ENCODE measurements around the gene DVL1.
"Not testable (repeated sequence)": the region's sequence is repeated elsewhere in the genome, so short reads cannot be mapped to it uniquely, and the experiment has no call there.

Gene DVL1

GRCh38 chr1:1373051-1373814, 24.0 kb upstream of the DVL1 start:
- Histone ChIP-seq H3K9ac (ENCODE audit: low read depth, low read length) (no peak overlapping the region), H3K4me3 (ENCODE audit: low read length) (peak overlapping the region; percentile 92), H3K27ac (ENCODE audit: low read depth, low read length) (no peak overlapping the region), H3K27me3 (ENCODE audit: insufficient read depth, low read length) (no peaks in the 10 kb centered on the region), H3K4me1 (ENCODE audit: insufficient read depth, low read length) (peaks cover 7% of the 10 kb centered on the region; the same call in 1 of the 2 replicates), H3K9me3 (ENCODE audit: insufficient read depth, low read depth, low read length) (no peaks in the 10 kb centered on the region), H3K36me3 (ENCODE audit: insufficient read depth, low read length) (peaks cover 10% of the 10 kb centered on the region)
- WGBS = 96% methylated on average over 26 of the region's 26 CpGs

GRCh38 chr1:1371746-1372711, 22.8 kb upstream of the DVL1 start:
- Histone ChIP-seq H3K4me1 (ENCODE audit: insufficient read depth, low read length) (peaks cover 7% of the 10 kb centered on the region; the same call in 1 of the 2 replicates), H3K27me3 (ENCODE audit: insufficient read depth, low read length) (no peaks in the 10 kb centered on the region), H3K27ac (ENCODE audit: low read depth, low read length) (peak overlapping the region; percentile 30; the same call in 1 of the 2 replicates), H3K9me3 (ENCODE audit: insufficient read depth, low read depth, low read length) (peaks cover 5% of the 10 kb centered on the region; the same call in 1 of the 2 replicates), H3K9ac (ENCODE audit: low read depth, low read length) (no peak overlapping the region), H3K4me3 (ENCODE audit: low read length) (no peak overlapping the region), H3K36me3 (ENCODE audit: insufficient read depth, low read length) (peaks cover 10% of the 10 kb centered on the region)
- 63% methylated on average over 26 of the region's 26 CpGs for WGBS

- Histone ChIP-seq H3K4me3 (ENCODE audit: low read length) (no peak overlapping the region), H3K9me3 (ENCODE audit: insufficient read depth, low read depth, low read length) (peaks cover 11% of the 10 kb centered on the region; the same call in 1 of the 2 replicates), H3K36me3 (ENCODE audit: insufficient read depth, low read length) (peaks cover 10% of the 10 kb centered on the region), H3K9ac (ENCODE audit: low read depth, low read length) (no peak overlapping the region), H3K27me3 (ENCODE audit: insufficient read depth, low read length) (no peaks in the 10 kb centered on the region), H3K27ac (ENCODE audit: low read depth, low read length) (no peak overlapping the region), H3K4me1 (ENCODE audit: insufficient read depth, low read length) (peaks cover 7% of the 10 kb centered on the region; the same call in 1 of the 2 replicates)
- WGBS = 97% methylated on average over 12 of the region's 12 CpGs
Measured at GRCh38 chr1:1371364-1371745, 22.1 kb upstream of the DVL1 start.

- Histone ChIP-seq H3K4me3 (ENCODE audit: low read length) (no peak overlapping the region), H3K9ac (ENCODE audit: low read depth, low read length) (no peak overlapping the region), H3K9me3 (ENCODE audit: insufficient read depth, low read depth, low read length) (peaks cover 17% of the 10 kb centered on the region), H3K27me3 (ENCODE audit: insufficient read depth, low read length) (no peaks in the 10 kb centered on the region), H3K4me1 (ENCODE audit: insufficient read depth, low read length) (0 out of 2 replicates have a peak, but pooled peaks cover 4% of the 10 kb centered on the region), H3K36me3 (ENCODE audit: insufficient read depth, low read length) (peaks cover 10% of the 10 kb centered on the region), H3K27ac (ENCODE audit: low read depth, low read length) (no peak overlapping the region)
- 93% methylated on average over 16 of the region's 16 CpGs for WGBS
Measured at GRCh38 chr1:1370771-1371300, 21.6 kb upstream of the DVL1 start.

- H3K4me1 ChIP-seq (ENCODE audit: insufficient read depth, low read length); H3K36me3 ChIP-seq (ENCODE audit: insufficient read depth, low read length); H3K27ac ChIP-seq (ENCODE audit: low read depth, low read length); H3K4me3 ChIP-seq (ENCODE audit: low read length); H3K27me3 ChIP-seq (ENCODE audit: insufficient read depth, low read length); H3K9ac ChIP-seq (ENCODE audit: low read depth, low read length): not testable (repeated sequence)
- 96% methylated on average over 14 of the region's 14 CpGs for WGBS
- H3K9me3 ChIP-seq (ENCODE audit: insufficient read depth, low read depth, low read length) = peaks cover 18% of the 10 kb centered on the region
Measured at GRCh38 chr1:1370094-1370493, 20.9 kb upstream of the DVL1 start.

- H3K9ac ChIP-seq (ENCODE audit: low read depth, low read length) = no peak overlapping the region
- WGBS = 91% methylated on average over 5 of the region's 5 CpGs
- no peaks in the 10 kb centered on the region for H3K4me1 ChIP-seq (ENCODE audit: insufficient read depth, low read length)
- no peak overlapping the region for H3K4me3 ChIP-seq (ENCODE audit: low read length)
- no peak overlapping the region for H3K27ac ChIP-seq (ENCODE audit: low read depth, low read length)
- H3K9me3 ChIP-seq (ENCODE audit: insufficient read depth, low read depth, low read length) = peaks cover 18% of the 10 kb centered on the region
- H3K27me3 ChIP-seq (ENCODE audit: insufficient read depth, low read length) = no peaks in the 10 kb centered on the region
- H3K36me3 ChIP-seq (ENCODE audit: insufficient read depth, low read length) = no peaks in the 10 kb centered on the region
Measured at GRCh38 chr1:1367315-1367714, 18.1 kb upstream of the DVL1 start.

GRCh38 chr1:1366699-1367066, 17.5 kb upstream of the DVL1 start:
- Histone ChIP-seq H3K36me3 (ENCODE audit: insufficient read depth, low read length) (no peaks in the 10 kb centered on the region), H3K9me3 (ENCODE audit: insufficient read depth, low read depth, low read length) (peaks cover 18% of the 10 kb centered on the region), H3K4me1 (ENCODE audit: insufficient read depth, low read length) (peaks cover 6% of the 10 kb centered on the region; the same call in 1 of the 2 replicates), H3K27me3 (ENCODE audit: insufficient read depth, low read length) (no peaks in the 10 kb centered on the region), H3K27ac (ENCODE audit: low read depth, low read length) (no peak overlapping the region), H3K9ac (ENCODE audit: low read depth, low read length) (no peak overlapping the region), H3K4me3 (ENCODE audit: low read length) (no peak overlapping the region)
- WGBS = 94% methylated on average over 3 of the region's 3 CpGs

- 81% methylated on average over 10 of the region's 10 CpGs for WGBS
- Histone ChIP-seq H3K36me3 (ENCODE audit: insufficient read depth, low read length) (no peaks in the 10 kb centered on the region), H3K9ac (ENCODE audit: low read depth, low read length) (no peak overlapping the region), H3K9me3 (ENCODE audit: insufficient read depth, low read depth, low read length) (peaks cover 18% of the 10 kb centered on the region), H3K4me1 (ENCODE audit: insufficient read depth, low read length) (peaks cover 9% of the 10 kb centered on the region; the same call in 1 of the 2 replicates), H3K4me3 (ENCODE audit: low read length) (no peak overlapping the region), H3K27me3 (ENCODE audit: insufficient read depth, low read length) (no peaks in the 10 kb centered on the region), H3K27ac (ENCODE audit: low read depth, low read length) (no peak overlapping the region)
Measured at GRCh38 chr1:1365875-1366698, 16.9 kb upstream of the DVL1 start.

- H3K9ac ChIP-seq (ENCODE audit: low read depth, low read length) = no peak overlapping the region
- no peak overlapping the region for H3K27ac ChIP-seq (ENCODE audit: low read depth, low read length)
- 82% methylated on average over 13 of the region's 14 CpGs for WGBS
- peaks cover 18% of the 10 kb centered on the region for H3K9me3 ChIP-seq (ENCODE audit: insufficient read depth, low read depth, low read length)
- H3K36me3 ChIP-seq (ENCODE audit: insufficient read depth, low read length) = no peaks in the 10 kb centered on the region
- no peak overlapping the region for H3K4me3 ChIP-seq (ENCODE audit: low read length)
- no peaks in the 10 kb centered on the region for H3K27me3 ChIP-seq (ENCODE audit: insufficient read depth, low read length)
- H3K4me1 ChIP-seq (ENCODE audit: insufficient read depth, low read length) = peaks cover 22% of the 10 kb centered on the region
Measured at GRCh38 chr1:1364266-1364665, 15.0 kb upstream of the DVL1 start.

GRCh38 chr1:1361982-1362423, 12.8 kb upstream of the DVL1 start:
- 34% methylated on average over 13 of the region's 13 CpGs for WGBS
- H3K27me3 ChIP-seq (ENCODE audit: insufficient read depth, low read length) = no peaks in the 10 kb centered on the region
- no peak overlapping the region for H3K4me3 ChIP-seq (ENCODE audit: low read length)
- H3K27ac ChIP-seq (ENCODE audit: low read depth, low read length) = peak overlapping the region; percentile 1; the same call in 1 of the 2 replicates
- H3K9ac ChIP-seq (ENCODE audit: low read depth, low read length) = 0 out of 2 replicates have a peak overlapping the region, but pooled peaks have one; percentile 13
- no peaks in the 10 kb centered on the region for H3K36me3 ChIP-seq (ENCODE audit: insufficient read depth, low read length)
- peaks cover 14% of the 10 kb centered on the region for H3K9me3 ChIP-seq (ENCODE audit: insufficient read depth, low read depth, low read length)
- H3K4me1 ChIP-seq (ENCODE audit: insufficient read depth, low read length) = peaks cover 35% of the 10 kb centered on the region

All from HUES64 (cell line).